PFSK-1 (cell line): Measurements from ENCODE around the gene SMIM1.

ENCODE experiments used
- FOXP2 ChIP-seq: optimal IDR thresholded peaks from 2 replicates; pipeline ENCODE3; 2011; ENCODE audit warnings: borderline replicate concordance, control low read depth, inconsistent platforms; ENCODE audit not compliant: insufficient read depth; ENCODE audit errors: extremely low read length, extremely low read depth
- POLR2AphosphoS5 ChIP-seq: IDR thresholded peaks from 2 replicates; pipeline ENCODE4 v1.6.1; 2012; ENCODE audit warnings: low read depth, mild to moderate bottlenecking, control low read depth, low read length, moderate library complexity
- SIN3A ChIP-seq: IDR thresholded peaks from 2 replicates; pipeline ENCODE4 v1.6.1; 2012; ENCODE audit warnings: mild to moderate bottlenecking, low read length, moderate library complexity, borderline replicate concordance; ENCODE audit not compliant: insufficient read depth
- TAF1 ChIP-seq: IDR thresholded peaks from 2 replicates; pipeline ENCODE4 v1.6.1; 2012; ENCODE audit warnings: low read length, control low read depth, borderline replicate concordance; ENCODE audit not compliant: insufficient read depth
- TF ChIP-seq, protein P1 (sequence below), 2 experiments: IDR thresholded peaks; 2 replicates each; pipeline versions ENCODE4 v1.6.1 to v1.8.0; 2011 to 2012; ENCODE audit warnings: low read depth in 2 of 2, low read length in 2 of 2, control low read depth in 1 of 2, inconsistent platforms in 1 of 2, mild to moderate bottlenecking in 1 of 2, moderate library complexity in 1 of 2; ENCODE audit not compliant: insufficient read depth in 1 of 2

DNA sequence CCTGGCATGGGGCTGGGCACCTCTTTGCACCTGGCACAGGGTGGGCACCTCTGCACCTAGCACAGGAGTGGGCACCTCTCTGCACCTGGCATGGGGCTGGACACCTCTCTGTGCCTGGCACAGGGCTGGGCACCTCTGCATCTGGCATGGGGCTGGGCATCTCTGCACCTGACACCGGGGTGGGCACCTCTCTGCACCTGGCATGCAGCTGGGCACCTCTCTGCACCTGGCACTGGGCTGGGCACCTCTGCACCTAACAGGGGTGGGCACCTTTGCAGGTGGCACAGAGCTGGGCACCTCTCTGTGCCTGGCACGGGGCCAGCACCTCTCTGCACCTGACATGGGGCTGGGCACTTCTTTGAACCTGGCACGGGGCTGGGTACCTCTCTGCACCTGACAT lies 49.7 kb upstream of the SMIM1 start:
- TF ChIP-seq TAF1 = no peak
- no peak for TF ChIP-seq POLR2AphosphoS5
- TF ChIP-seq, protein P1, sequence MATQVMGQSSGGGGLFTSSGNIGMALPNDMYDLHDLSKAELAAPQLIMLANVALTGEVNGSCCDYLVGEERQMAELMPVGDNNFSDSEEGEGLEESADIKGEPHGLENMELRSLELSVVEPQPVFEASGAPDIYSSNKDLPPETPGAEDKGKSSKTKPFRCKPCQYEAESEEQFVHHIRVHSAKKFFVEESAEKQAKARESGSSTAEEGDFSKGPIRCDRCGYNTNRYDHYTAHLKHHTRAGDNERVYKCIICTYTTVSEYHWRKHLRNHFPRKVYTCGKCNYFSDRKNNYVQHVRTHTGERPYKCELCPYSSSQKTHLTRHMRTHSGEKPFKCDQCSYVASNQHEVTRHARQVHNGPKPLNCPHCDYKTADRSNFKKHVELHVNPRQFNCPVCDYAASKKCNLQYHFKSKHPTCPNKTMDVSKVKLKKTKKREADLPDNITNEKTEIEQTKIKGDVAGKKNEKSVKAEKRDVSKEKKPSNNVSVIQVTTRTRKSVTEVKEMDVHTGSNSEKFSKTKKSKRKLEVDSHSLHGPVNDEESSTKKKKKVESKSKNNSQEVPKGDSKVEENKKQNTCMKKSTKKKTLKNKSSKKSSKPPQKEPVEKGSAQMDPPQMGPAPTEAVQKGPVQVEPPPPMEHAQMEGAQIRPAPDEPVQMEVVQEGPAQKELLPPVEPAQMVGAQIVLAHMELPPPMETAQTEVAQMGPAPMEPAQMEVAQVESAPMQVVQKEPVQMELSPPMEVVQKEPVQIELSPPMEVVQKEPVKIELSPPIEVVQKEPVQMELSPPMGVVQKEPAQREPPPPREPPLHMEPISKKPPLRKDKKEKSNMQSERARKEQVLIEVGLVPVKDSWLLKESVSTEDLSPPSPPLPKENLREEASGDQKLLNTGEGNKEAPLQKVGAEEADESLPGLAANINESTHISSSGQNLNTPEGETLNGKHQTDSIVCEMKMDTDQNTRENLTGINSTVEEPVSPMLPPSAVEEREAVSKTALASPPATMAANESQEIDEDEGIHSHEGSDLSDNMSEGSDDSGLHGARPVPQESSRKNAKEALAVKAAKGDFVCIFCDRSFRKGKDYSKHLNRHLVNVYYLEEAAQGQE (IDR thresholded peaks at IDR 0.05; ENCODE audit: insufficient read depth in 1 of 2, low read depth in 2 of 2, low read length in 2 of 2) = no peak
- no peak for TF ChIP-seq SIN3A
- TF ChIP-seq FOXP2 = no peak
